Ovary (tissue), 3 donors: Measurements from ENCODE around the gene GUK1.

Source experiments
- EP300 ChIP-seq: sonication (generic); formaldehyde crosslinking; IDR thresholded peaks from one replicate; pipeline ENCODE4 v1.6.1; 2017; ENCODE audit warnings: antibody characterized with exemption
- POLR2A ChIP-seq: fragments of 450-650 bp; IDR thresholded peaks from one replicate; pipeline ENCODE4 v1.6.1; 2017; ENCODE audit warnings: antibody characterized with exemption, mild to moderate bottlenecking, moderate library complexity
- TF ChIP-seq, protein P1 (sequence below), 3 donors: fragments of 450-650 bp in 2 of 3; fragments of 200-600 bp in 1 of 3; IDR thresholded peaks; one replicate each; pipeline versions ENCODE4 v1.5.1 to v1.8.0; 2016 to 2022; ENCODE audit warnings: antibody characterized with exemption in 3 of 3, mild to moderate bottlenecking in 1 of 3
- donor health status: DM: no; HTN: no; CAD: no.

DNA sequence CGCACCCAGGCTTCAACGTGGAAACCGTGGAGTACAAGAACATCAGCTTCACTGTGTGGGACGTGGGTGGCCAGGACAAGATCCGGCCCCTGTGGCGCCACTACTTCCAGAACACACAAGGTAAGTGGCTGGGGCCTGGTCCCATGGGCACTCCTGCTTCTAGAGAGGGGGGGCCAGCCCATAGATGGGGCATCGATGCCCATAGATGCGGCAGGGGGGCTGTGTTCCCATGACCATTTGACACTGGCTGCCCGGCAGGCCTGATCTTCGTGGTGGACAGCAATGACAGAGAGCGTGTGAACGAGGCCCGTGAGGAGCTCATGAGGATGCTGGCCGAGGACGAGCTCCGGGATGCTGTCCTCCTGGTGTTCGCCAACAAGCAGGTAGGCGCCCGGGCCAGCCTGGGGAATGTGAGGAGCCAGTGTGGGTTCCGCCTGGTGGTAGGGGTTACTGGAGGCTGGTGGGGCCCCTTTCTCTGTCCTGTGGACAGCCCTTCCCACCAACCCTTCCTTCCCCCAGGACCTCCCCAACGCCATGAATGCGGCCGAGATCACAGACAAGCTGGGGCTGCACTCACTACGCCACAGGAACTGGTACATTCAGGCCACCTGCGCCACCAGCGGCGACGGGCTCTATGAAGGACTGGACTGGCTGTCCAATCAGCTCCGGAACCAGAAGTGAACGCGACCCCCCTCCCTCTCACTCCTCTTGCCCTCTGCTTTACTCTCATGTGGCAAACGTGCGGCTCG lies 42.6 kb upstream of the GUK1 start:
- TF ChIP-seq POLR2A (no peak), EP300 (no peak)
- TF ChIP-seq, protein P1, sequence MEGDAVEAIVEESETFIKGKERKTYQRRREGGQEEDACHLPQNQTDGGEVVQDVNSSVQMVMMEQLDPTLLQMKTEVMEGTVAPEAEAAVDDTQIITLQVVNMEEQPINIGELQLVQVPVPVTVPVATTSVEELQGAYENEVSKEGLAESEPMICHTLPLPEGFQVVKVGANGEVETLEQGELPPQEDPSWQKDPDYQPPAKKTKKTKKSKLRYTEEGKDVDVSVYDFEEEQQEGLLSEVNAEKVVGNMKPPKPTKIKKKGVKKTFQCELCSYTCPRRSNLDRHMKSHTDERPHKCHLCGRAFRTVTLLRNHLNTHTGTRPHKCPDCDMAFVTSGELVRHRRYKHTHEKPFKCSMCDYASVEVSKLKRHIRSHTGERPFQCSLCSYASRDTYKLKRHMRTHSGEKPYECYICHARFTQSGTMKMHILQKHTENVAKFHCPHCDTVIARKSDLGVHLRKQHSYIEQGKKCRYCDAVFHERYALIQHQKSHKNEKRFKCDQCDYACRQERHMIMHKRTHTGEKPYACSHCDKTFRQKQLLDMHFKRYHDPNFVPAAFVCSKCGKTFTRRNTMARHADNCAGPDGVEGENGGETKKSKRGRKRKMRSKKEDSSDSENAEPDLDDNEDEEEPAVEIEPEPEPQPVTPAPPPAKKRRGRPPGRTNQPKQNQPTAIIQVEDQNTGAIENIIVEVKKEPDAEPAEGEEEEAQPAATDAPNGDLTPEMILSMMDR (IDR thresholded peaks at IDR 0.05) = no peak
